GM12891 (cell line): ENCODE measurements around the gene PIM2.

Experiments
- DNase-seq: peaks from one replicate; pipeline ENCODE4 v3.0.0; 2011; ENCODE audit warnings: low spot score; ENCODE audit not compliant: insufficient read length
- FAIRE-seq: peaks from 2 replicates; lab custom pipeline; 2011; peaks lifted over from hg19 to GRCh38; lab: Jason Lieb, UNC
- PAX5 ChIP-seq: IDR thresholded peaks from 2 replicates; pipeline ENCODE4 v1.6.1; 2011; ENCODE audit warnings: low read length, moderate library complexity, mild to moderate bottlenecking; ENCODE audit not compliant: insufficient read depth, severe bottlenecking
- POLR2A ChIP-seq: IDR thresholded peaks from 2 replicates; pipeline ENCODE4 v1.6.1; 2011; ENCODE audit warnings: low read depth, low read length, control low read depth
- POLR2AphosphoS5 ChIP-seq: IDR thresholded peaks from 2 replicates; pipeline ENCODE4 v1.6.1; 2011; ENCODE audit warnings: low read depth, low read length, control low read depth
- POU2F2 ChIP-seq: IDR thresholded peaks from 2 replicates; pipeline ENCODE4 v1.6.1; 2011; ENCODE audit warnings: low read depth, mild to moderate bottlenecking, control low read depth, low read length, moderate library complexity
- SPI1 ChIP-seq: IDR thresholded peaks from 2 replicates; pipeline ENCODE4 v1.6.1; 2011; ENCODE audit warnings: low read depth, low read length, control low read depth
- TAF1 ChIP-seq: IDR thresholded peaks from 2 replicates; pipeline ENCODE4 v1.6.1; 2011; ENCODE audit warnings: low read depth, low read length, control low read depth

PIM2 gene

DNA sequence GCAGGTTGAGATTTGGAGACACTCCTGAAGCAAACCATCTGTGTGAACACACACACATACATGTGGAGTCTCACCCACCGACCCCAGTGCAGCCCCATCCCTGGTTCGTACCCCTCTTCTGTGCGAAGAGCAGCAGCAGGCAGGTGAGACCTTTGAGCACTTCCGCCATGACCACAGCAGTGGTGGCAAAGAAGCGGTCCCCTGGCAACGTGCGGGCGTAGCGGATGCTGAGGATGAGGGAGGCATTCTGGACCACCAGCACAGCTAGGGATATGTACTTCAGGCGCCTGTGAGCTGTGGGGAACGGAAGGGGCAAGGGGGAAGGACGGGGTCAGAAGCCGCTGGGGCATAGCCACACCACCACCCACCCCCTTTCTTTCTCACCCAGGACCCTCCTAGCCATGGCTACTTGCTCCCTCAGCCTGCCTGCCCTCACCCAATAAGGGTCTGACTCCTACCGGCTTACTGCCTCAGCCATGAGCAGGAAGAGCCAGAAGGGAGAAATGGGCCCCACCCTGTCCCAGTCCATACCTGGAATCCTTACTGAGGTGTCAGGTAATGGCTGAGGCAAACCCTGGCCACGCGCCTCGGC lies 9.0 kb downstream of the PIM2 start:
- DNase-seq = no peak
- no peak for FAIRE-seq
- TF ChIP-seq POU2F2 = no peak
- no peak for TF ChIP-seq PAX5
- no peak; the same call in 1 of the 2 replicates for TF ChIP-seq POLR2A
- no peak for TF ChIP-seq TAF1

DNA sequence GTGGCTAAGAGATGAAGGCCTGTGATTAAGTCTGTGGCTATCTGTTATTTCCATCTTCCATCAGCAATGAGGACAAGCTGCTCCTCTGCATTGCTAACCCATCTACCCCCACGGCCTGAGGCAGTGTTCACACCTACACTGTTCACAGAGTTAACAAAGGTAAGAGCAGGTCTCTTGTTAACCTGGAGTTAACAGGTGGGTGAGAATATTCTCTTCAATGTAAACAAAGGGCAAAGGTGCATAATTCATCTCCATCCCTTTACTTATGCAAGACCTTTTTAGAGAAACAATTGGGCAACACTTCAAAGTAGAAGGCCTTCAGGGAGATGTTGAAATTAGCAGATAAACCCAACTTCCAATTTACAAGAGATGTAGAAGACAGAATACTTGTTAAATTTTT lies 10.2 kb downstream of the PIM2 start:
- TF ChIP-seq POLR2A (no peak), POU2F2 (no peak), TAF1 (no peak), POLR2AphosphoS5 (no peak), SPI1 (no peak), PAX5 (no peak)
- FAIRE-seq = no peak
- no peak for DNase-seq

DNA sequence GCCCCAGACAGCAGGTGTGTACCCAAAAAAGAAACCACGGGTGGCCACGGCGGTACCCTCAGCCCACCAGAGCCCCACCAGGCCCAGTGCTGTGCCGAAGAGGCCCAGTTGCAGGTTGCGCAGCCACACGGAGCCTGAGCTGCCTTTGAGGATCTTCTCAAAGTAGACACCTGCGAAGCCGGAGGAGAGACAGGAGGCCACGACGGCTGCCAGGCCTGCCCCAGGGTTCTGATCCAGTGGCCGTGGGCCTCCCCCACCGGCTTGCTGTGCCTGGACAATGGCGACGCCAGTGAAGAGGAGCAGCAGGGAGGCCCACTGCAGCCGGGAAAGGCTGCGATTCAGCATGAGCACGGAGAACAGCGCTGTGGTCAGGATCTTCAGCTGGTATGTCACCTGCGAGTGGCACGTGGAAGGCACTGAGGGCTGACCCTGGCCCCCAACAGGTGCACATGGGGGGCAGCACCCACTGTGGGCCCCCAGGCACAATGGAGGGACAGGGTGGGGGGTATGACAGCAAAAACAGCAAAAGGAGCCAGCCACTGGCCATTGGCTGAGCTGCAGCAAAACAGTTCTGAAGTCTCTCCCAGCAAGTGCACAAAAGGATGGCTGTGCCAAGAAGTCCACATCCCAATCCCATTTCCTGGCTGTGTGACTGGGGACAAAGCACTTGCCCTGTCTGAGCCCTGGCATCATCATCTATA lies 13.6 kb downstream of the PIM2 start:
- no peak for DNase-seq
- no peak for TF ChIP-seq POU2F2
- no peak for TF ChIP-seq POLR2A
- TF ChIP-seq TAF1 = no peak
- no peak for TF ChIP-seq SPI1
- TF ChIP-seq PAX5 = no peak
- TF ChIP-seq POLR2AphosphoS5 = no peak
- no peak for FAIRE-seq

DNA sequence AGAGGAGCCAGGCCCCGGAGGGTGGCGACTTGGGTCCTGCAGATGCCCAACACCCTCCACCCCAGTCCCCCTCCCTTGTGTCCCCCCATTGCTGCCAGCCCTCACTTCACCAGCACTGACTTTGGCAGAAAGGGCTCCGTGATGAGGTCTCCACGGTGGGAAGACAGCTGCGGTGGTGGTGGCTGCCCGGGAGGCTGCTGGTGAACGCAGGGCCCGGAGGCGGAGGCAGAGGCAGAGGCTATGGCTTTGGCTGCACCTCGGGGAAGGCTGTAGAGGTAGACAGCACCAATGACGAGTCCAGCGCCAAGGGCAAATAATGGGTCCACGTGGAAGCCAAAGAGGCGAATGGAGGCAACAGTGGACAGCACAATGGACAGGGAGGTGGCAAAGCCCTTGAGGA lies 14.2 kb downstream of the PIM2 start:
- TF ChIP-seq POLR2A (no peak), POU2F2 (no peak), TAF1 (no peak), POLR2AphosphoS5 (no peak), SPI1 (no peak), PAX5 (no peak)
- DNase-seq (no peak), FAIRE-seq (no peak)

DNA sequence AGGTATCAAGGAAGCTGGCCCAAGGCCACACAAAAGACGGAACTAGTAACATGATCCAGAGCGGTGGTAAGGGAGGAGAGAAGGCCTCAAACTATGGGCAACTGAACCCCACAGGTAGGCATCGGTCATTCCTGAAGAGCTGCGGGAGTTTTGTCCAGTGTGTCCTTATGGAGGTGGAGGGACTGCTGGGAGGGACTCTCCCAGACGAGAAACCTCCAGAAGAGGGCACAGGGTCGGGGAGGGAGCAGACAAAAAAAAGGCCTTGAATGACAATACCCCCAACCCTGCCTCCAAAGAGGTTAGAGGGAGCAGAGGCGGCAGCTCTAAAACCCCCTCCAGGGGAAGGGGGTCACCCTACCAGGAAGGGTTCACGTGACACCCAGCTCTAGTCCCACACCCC lies 14.6 kb downstream of the PIM2 start:
- FAIRE-seq = no peak
- no peak for DNase-seq
- TF ChIP-seq POLR2A (no peak), TAF1 (no peak), POU2F2 (no peak), POLR2AphosphoS5 (no peak), PAX5 (no peak), SPI1 (no peak)

DNA sequence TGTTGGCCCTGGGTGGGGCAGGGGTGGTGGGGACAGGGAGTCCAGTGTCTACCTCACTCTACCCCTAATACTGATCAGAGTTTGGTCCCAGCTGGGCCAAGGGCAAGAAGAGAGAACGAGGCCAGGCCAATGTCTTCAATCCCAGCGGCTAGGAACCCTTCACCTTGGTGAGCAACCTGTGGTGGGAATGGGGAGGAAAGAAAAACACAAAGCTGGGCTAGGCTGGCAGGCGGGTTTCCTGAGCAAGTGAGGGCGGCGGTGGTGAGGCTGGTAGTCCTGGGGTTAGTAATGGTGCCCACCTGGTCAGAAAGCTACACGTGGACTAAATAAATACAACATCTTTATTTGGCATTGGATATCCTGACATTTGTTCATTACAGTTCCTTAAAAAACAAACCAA lies 15.5 kb downstream of the PIM2 start:
- TF ChIP-seq SPI1 (no peak), TAF1 (no peak), POLR2AphosphoS5 (no peak), PAX5 (no peak), POU2F2 (no peak), POLR2A (no peak; the same call in 1 of the 2 replicates)
- DNase-seq = no peak
- no peak for FAIRE-seq

DNA sequence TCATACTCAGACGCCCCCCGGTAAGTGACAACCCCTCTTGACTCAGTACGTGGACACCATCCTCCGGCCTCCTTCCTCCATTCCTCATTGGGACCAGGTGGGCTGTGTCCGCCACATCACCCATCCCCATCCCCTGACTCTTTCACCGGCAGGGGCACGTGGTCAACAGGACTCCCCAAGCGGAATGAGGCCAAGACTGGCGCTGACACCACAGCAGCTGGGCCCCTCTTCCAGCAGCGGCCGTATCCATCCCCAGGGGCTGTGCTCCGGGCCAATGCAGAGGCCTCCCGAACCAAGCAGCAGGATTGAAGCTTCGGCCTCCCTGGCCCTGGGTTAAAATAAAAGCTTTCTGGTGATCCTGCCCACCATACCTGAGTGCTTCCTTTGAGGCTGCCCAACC lies 16.0 kb downstream of the PIM2 start:
- TF ChIP-seq SPI1 = no peak
- no peak for TF ChIP-seq TAF1
- no peak for TF ChIP-seq POLR2A
- no peak for TF ChIP-seq POU2F2
- TF ChIP-seq POLR2AphosphoS5 = no peak
- no peak for TF ChIP-seq PAX5
- no peak for FAIRE-seq
- DNase-seq = no peak

DNA sequence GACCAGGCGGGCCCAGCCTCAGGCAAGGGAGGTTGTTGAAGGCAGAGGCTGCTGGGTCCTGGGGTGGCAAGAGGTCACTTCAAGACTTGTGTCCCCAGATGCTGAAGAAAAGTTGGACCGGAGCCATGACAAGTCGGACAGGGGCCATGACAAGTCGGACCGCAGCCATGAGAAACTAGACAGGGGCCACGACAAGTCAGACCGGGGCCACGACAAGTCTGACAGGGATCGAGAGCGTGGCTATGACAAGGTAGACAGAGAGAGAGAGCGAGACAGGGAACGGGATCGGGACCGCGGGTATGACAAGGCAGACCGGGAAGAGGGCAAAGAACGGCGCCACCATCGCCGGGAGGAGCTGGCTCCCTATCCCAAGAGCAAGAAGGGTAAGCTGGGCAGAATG lies 16.7 kb downstream of the PIM2 start:
- FAIRE-seq = no peak
- TF ChIP-seq POLR2A (0 out of 2 replicates have a peak, but pooled peaks have one; percentile 29), PAX5 (no peak), POLR2AphosphoS5 (no peak)
- no peak for DNase-seq

DNA sequence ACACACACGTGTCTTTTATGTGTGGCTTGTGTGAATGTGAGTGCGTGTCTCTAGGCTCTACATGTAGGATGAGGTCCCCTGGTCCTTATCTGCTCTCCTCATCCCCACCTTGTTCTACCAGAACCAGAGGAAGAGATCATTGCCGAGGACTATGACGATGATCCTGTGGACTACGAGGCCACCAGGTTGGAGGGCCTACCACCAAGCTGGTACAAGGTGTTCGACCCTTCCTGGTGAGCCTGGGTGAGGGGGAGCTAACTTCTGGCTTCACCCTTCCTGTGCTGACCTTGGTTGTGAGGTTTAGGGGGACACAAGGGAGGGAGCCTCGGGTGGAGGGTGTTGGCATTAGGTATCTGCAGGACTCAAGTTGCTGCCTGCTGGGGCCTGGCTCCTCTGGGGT lies 17.8 kb downstream of the PIM2 start:
- FAIRE-seq = no peak

DNA sequence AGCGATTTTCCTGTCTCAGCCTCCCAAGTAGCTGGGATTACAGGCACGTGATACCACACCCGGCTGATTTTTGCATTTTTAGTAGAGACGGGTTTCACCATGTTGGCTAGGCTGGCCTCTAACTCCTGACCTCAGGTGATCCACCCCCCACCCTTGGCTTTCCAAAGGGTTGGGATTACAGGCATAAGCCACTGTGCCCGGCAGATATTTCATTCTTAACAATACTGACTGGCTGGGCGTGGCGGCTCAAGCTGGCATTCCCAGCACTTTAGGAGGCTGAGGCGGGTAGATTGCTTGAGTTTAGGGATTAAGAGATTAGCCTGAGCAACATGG lies 19.8 kb downstream of the PIM2 start:
- no peak for FAIRE-seq
- DNase-seq = no peak
- TF ChIP-seq POU2F2 = no peak
- no peak for TF ChIP-seq PAX5
- no peak for TF ChIP-seq SPI1
- TF ChIP-seq POLR2A = no peak
- TF ChIP-seq POLR2AphosphoS5 = no peak
- no peak for TF ChIP-seq TAF1

More for the DNA sequence above, 17.8 kb downstream of the PIM2 start:
- no peak for DNase-seq
- TF ChIP-seq PAX5 = no peak
- TF ChIP-seq POLR2A = no peak
- TF ChIP-seq TAF1 = no peak
- TF ChIP-seq POU2F2 = no peak
- TF ChIP-seq POLR2AphosphoS5 = no peak
- TF ChIP-seq SPI1 = no peak
